Activated CD4-positive, alpha-beta T cell treated with anti-CD3 and anti-CD28 coated beads, Interleukin-2, amount 10 ng/mL, durations not matched to agents 7 days and 5 days (primary cell): ENCODE measurements around the gene EBLN1. TPM values are rescaled to one million over a fixed set of nuclear protein-coding genes. Genes with fewer than 3 reads are reported as not detected.
A peak's percentile ranks its signal among the peaks of the same experiment; 100 is the strongest.

ENCODE experiments used
- CTCF ChIA-PET: fragments of 350-600 bp; sonication (Branson Sonifier 250); formaldehyde crosslinking; loops from one replicate; lab custom pipeline; 2021; ENCODE audit warnings: antibody characterized with exemption; lab: Charles Lee
- POLR2A ChIA-PET: fragments of 350-600 bp; sonication (Branson Sonifier 250); formaldehyde crosslinking; loops from one replicate; lab custom pipeline; 2021; ENCODE audit warnings: antibody characterized with exemption; lab: Charles Lee
- DNase-seq: peaks from one replicate; pipeline ENCODE4 v3.0.0-alpha.2; 2020
- H3K27ac Mint-ChIP-seq: one replicate; pipeline ENCODE4 v1.8.0; 2021; ENCODE audit warnings: mild to moderate bottlenecking, moderate library complexity, mixed read lengths
- H3K27me3 Mint-ChIP-seq: one replicate; pipeline ENCODE4 v1.8.0; 2021; ENCODE audit warnings: mixed read lengths
- H3K36me3 Mint-ChIP-seq: one replicate; pipeline ENCODE4 v1.8.0; 2021; ENCODE audit warnings: low read depth, mixed read lengths
- H3K4me1 Mint-ChIP-seq: one replicate; pipeline ENCODE4 v1.8.0; 2021; ENCODE audit warnings: mixed read lengths
- H3K4me3 Mint-ChIP-seq: one replicate; pipeline ENCODE4 v1.8.0; 2021; ENCODE audit warnings: mild to moderate bottlenecking, moderate library complexity, mixed read lengths
- H3K9me3 Mint-ChIP-seq: one replicate; pipeline ENCODE4 v1.8.0; 2021; ENCODE audit warnings: mixed read lengths
- total RNA-seq, 2 experiments: library from RNA; stranded (reverse); gene quantifications; one replicate each; pipeline ENCODE4 v1.2.3, GENCODE V29; 2021

The EBLN1 gene
- total RNA-seq, 2 experiments from 2014 or later, result not detected

GRCh38 chr10:22159180-22159579 lies 58.6 kb downstream of the EBLN1 start:
- Mint-ChIP-seq H3K36me3 (no peaks in the 10 kb centered on the region), H3K9me3 (peaks cover 3% of the 10 kb centered on the region), H3K27me3 (no peaks in the 10 kb centered on the region), H3K27ac (peak overlapping the region; percentile 65), H3K4me3 (peak overlapping the region; percentile 17), H3K4me1 (peaks cover 11% of the 10 kb centered on the region)
- POLR2A ChIA-PET, result no interaction called here
- CTCF ChIA-PET, result interaction anchor here (1.0 kb wide), 1 partner anchor 38 kb away, joined by 3 read pairs; no protein-coding TSS in a partner anchor
- peak; percentile 7 for DNase-seq

Other genes starting within 250 kb of the EBLN1 start
- gene DNAJC1, start 214.3 kb downstream of the EBLN1 start, total RNA-seq, result 10 to 100 TPM; 24.4 to 28.6 TPM
- gene COMMD3, start 98.4 kb upstream of the EBLN1 start, total RNA-seq, result 10 to 100 TPM; 58.9 to 68.8 TPM
- 10 to 100 TPM; 29.5 to 30.3 TPM for gene BMI1, start 103.1 kb upstream of the EBLN1 start, total RNA-seq
- under 1 TPM; 0.57 to 0.75 TPM for gene SPAG6, start 127.5 kb upstream of the EBLN1 start, total RNA-seq